Gastroesophageal sphincter (tissue), 3 donors: ENCODE data around the gene MYH7.

Experiments used
- CTCF ChIP-seq, 4 experiments: fragments of 200-600 bp in 2 of 4; fragments of 450-650 bp in 2 of 4; sonication (generic) in 1 of 4; IDR thresholded peaks; one replicate each; pipeline ENCODE4 v1.5.1; 2017 to 2019; ENCODE audit warnings: antibody characterized with exemption in 4 of 4, mild to moderate bottlenecking in 2 of 4, moderate library complexity in 2 of 4
- EP300 ChIP-seq: sonication (generic); formaldehyde crosslinking; IDR thresholded peaks from one replicate; pipeline ENCODE4 v1.6.1; 2017; ENCODE audit warnings: antibody characterized with exemption, mild to moderate bottlenecking
- POLR2A ChIP-seq, 2 donors: fragments of 450-650 bp; IDR thresholded peaks; one replicate each; pipeline ENCODE4 v1.6.1; 2017; ENCODE audit warnings: antibody characterized with exemption in 2 of 2, mild to moderate bottlenecking in 2 of 2, moderate library complexity in 1 of 2
- POLR2AphosphoS5 ChIP-seq: sonication (generic); formaldehyde crosslinking; IDR thresholded peaks from one replicate; pipeline ENCODE4 v1.6.1; 2017; ENCODE audit warnings: antibody characterized with exemption

- TF ChIP-seq CTCF (IDR thresholded peaks at IDR 0.05) = no peak
- TF ChIP-seq POLR2A (IDR thresholded peaks at IDR 0.05) = peak; percentile 26 to 38
- no peak for TF ChIP-seq POLR2AphosphoS5
- no peak for TF ChIP-seq EP300
These were observed 70.3 kb downstream of the MYH7 start, which contains the start of gene EFS for GRCh38 chr14:23365036-23365731.
